IPS-NIHi7 (cell line): ENCODE results near the gene CPNE5.
A peak's percentile ranks its signal among the peaks of the same experiment; 100 is the strongest.

ENCODE experiments used
- DNase-seq: peaks from one replicate; pipeline ENCODE4 v3.0.0; 2012; ENCODE audit warnings: mixed read lengths; ENCODE audit errors: extremely low spot score

Gene CPNE5

GRCh38 chr6:36838896-36839748 lies at the start of gene CPNE5:
Gene CPNE5 (minus strand): TSS chr6:36839444. CDS start chr6:36839377, 67 bp downstream.
- DNase-seq, result no peak

- DNase-seq, result no peak
These were observed 48.9 kb upstream of the CPNE5 start for GRCh38 chr6:36888115-36888643.

DNA sequence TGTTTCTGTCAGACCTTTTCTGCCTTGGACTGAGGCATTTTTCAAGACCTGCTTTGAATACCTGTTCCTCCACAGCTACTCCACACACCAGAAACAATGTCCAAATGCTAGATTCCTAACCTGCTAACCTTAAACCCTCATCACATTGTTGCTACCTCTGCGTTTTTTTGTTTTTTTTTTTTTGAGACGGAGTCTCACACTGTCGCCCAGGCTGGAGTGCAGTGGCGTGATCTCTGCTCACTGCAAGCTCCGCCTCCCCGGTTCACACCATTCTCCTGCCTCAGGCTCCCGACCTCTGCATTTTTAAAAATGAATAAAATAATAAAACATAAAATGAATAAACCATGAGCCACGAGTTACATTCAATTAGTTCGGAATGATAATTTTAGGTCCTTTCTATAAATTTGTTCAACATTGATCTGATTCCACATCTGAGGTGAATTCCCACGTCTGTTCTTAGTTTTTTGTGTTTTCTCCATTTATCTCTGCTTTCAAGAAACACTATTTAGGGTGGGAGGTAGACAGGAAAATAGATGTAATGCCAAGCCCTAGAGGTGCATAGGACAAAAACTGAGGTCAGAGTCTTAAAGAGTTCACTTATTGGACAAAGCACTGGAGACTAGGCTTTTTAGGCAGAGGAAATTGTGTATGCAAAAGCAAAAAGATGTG lies 47.8 kb upstream of the CPNE5 start:
- no peak for DNase-seq

GRCh38 chr6:36885461-36886401 lies 46.5 kb upstream of the CPNE5 start, which contains the start of gene C6orf89:
Gene C6orf89 (plus strand): TSS chr6:36885952. CDS start chr6:36899445, 13,493 bp downstream.
- peak; percentile 94 for DNase-seq

DNA sequence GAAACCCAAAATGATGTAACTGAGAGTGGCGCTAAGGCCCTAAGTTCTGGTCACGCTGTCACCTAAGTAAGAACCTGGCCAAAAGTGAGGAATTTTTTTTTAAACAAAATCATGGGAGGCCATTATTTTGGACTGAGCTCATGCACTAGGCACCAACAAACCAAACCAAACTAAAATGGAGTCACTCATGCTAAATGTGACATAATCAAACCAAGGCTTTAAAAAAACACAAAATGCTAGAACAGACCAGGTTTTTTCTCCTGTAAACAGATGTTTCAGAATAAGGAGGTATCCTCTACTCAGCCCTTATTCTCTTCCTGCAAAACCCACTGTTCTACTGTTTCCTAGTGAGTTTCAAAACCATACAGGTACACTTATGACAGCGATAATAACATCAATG lies 45.4 kb upstream of the CPNE5 start:
- no peak for DNase-seq

DNA sequence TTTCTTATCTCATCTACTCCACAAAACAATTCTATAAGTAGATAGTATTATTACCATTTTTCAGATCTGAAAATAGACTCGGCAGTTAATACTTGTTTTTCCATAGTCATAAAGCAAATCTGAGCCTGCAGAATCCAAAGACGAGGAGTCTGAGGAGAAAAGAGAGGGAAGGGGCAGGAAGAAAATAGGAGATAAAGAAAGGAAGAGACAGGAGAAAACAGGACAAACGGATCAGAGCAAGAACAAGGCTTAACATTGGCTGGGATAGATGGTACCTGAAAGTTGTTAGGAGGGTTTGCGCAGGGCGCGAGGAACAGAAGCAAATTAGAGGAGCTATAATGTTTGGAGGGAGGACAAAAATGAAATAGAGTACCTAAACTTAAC lies 36.0 kb upstream of the CPNE5 start:
- DNase-seq, result no peak

- DNase-seq, result peak; percentile 89
These were observed 35.4 kb upstream of the CPNE5 start, which contains the start of gene PPIL1 for GRCh38 chr6:36874443-36875249. Gene PPIL1 (minus strand): TSS chr6:36874803. CDS start chr6:36874772, 31 bp downstream.

DNA sequence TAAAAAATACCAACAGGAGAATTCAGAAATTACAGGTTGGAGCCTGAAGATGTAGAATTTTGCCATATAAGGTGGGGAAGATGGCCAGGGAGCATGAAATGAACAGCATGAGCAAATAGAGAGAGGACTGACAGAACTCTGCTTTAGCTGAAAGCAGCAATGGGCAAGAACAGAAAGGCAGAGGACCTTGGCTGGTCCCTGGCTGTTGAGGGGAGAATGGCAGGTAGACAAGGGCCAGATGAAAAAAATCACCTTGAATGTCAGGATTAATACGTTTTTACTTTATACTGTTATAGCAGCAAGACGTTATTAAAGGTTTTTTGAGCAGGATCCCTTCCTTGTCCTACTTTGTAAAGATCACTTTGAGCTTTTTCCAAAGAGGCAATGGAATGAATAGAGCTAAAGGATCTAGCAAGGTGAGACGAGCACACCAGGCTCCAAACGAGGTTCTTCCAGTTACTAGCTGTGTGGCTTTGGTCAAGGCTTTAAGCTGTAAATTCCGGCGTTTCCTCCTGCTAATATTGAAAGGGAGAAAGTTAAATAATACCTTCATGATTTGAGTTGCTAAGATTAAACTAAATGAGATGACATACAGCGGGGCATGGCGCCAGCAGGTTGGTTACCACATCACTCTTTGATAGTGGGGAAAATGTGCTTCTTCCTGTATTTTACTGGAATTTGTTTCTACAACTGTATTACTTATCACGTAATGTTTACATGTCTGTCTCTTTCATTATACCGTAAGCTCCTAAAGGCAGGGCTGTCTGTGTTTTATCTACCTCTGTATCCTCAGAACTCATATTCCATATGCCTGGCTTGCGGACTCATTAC lies 34.6 kb upstream of the CPNE5 start:
- DNase-seq, result peak; percentile 40

GRCh38 chr6:36873115-36873514 lies 33.9 kb upstream of the CPNE5 start:
- no peak for DNase-seq

GRCh38 chr6:36871686-36872085 lies 32.4 kb upstream of the CPNE5 start:
- no peak for DNase-seq

DNA sequence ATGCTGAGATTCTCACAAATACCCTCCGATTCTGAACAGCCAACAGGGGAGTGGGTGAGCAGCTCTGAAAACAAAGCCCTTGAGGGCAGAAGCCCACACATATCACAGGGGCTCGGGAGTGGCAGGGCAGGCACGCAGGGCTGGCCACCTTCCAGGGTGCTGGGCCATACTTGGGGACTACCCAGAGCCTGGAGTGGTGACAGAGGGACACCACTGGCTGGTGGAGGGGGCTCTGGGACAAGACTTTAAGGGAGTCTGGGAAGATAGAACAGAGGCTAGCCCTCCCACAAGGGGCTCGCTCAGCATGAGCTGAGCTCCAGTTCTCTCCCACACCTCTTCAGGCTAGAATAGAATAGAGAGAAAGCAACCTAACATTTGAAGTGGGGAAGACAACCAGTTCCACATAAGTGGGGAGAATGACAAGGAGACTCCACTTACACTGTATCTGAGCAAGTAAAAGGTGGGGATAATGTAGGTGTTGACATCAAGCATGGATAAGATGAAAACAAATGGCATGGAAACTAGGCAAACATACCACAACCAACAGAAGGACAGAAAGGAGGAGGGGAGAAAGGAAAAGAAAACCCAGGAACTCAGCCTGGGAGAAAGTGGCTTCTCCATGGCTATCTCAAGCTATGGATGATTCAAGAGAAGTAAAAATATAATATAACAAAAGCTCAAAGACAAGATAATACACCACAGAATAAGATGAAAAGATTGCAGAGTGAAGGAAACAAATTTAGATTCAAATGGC lies 28.4 kb upstream of the CPNE5 start:
- no peak for DNase-seq

DNA sequence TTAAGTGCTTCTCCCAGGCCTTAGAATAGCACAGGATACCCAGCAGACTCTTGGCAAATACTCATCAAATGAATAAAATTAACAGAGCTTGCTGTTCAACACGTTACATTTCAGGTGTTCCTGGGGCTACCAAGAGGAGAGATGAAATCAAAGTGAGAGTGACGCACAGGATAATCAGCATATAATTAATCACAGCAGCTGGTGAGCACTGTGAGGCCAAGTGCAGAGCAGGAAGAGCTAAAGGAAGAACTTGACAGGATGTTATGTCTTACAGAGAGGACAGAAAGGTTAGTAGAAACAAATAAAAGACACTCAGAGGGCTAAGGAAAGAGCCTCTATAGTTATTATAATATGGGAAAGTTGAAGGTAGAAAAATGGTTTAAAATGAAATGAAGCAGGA lies 26.6 kb upstream of the CPNE5 start:
- no peak for DNase-seq

GRCh38 chr6:36863670-36864540 lies 24.7 kb upstream of the CPNE5 start:
- no peak for DNase-seq

- DNase-seq, result no peak
These were observed 23.7 kb upstream of the CPNE5 start for GRCh38 chr6:36862848-36863382.

DNA sequence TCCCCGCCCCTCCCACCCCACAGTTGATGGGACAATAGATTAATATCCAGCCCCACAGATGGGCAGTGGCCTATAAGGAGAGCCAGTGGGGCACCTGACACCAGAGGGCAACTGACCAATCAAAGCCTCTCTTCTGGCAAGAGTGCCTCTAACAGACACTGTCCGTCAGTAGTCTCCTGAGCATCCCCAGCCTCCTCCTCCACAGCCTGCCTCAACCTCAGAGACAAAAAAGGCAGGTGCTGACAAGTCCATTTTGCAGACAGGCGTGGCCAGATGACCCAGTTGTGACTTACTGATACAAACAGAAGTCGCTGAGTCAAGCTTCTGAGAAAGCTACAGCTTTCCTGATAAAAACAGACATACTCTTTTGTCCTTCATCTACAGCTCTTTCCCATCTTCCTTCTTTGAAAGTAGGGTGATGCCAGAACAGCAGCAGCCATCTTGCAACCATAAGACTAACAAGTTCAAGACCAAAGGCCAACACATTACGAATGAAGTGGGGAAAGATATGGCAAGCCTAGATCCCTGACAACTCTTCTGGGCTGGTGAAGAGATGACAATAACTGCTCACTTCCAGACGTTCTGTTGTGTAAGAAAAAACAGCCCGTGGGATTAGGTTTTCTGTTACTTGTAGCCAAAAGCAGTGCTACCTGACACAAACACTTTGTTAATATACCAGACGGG lies 23.1 kb upstream of the CPNE5 start:
- DNase-seq, result no peak

- DNase-seq, result no peak
These were observed 20.9 kb upstream of the CPNE5 start for GRCh38 chr6:36860126-36860525.

DNA sequence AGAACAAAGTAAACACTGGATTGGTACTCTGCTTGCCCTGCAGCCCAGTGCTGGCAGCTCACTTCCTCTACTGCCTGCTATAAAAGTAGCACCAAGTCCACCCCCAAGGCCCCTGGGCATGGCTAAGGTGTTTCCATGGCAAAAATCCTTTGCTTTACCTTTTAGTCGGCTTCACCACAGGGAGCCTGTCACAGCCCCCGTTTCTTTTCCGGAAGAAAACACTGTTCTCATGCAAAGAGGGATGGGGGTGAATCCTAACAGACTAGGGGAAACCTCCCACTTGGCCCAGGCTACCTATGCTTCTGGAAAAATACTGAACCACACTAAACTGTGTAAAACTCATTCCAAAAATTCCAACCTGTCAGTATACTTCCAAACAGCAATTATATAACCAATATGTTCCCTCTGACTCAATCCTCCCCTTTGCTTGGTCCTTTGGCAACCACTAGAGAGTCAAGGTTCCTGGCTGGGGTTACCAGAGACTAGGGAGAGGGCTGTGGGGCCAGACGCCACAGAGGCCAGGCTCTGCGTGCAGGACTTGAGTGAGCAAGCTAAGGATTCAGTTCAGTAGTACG lies 19.2 kb upstream of the CPNE5 start:
- DNase-seq, result peak; percentile 66
